SIG-M5 (cell line): ENCODE measurements around the gene NACC2.

Source experiments
- DNase-seq: peaks from one replicate; lab custom pipeline; 2025; lab: John Stamatoyannopoulos, UW

Gene NACC2

DNA sequence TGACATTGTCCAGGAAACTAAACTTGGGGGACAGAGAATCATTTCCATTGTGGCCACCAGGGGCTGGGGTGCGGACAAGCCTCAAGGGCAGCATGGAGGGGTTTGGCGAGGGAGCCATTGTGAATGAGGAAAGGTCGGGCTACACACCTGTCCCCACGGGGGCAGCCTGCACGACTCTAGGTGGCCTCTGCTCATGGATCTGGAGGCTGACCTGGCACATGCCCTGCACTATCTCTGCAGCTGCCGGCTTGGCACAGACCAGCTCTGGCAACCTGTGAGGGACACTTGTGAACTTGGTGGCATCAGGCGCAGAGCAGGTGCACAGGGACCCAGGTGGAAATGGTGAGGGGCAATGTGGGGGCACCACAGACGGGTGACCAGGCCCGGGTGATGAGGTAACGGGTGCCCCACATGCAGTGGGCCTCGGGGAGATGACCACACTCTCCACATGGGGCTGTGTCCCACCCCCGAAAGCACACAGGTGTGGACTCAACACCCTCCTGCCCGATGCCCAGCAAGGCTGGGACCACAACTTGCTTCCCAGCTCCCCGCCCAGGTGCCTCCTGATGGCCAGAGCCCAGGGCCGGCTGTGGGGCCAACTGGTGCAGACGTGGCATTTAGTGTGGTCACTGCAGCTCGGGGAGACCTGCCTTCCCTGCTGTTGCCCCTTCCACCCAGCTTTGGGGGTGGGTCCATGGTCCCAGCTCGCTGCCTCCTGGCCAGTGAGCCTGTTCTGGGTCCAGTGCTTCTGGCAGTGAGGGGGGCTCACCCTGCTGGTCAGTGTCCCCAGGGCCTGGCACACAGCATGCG lies 73.0 kb downstream of the NACC2 start:
- no peak for DNase-seq

DNA sequence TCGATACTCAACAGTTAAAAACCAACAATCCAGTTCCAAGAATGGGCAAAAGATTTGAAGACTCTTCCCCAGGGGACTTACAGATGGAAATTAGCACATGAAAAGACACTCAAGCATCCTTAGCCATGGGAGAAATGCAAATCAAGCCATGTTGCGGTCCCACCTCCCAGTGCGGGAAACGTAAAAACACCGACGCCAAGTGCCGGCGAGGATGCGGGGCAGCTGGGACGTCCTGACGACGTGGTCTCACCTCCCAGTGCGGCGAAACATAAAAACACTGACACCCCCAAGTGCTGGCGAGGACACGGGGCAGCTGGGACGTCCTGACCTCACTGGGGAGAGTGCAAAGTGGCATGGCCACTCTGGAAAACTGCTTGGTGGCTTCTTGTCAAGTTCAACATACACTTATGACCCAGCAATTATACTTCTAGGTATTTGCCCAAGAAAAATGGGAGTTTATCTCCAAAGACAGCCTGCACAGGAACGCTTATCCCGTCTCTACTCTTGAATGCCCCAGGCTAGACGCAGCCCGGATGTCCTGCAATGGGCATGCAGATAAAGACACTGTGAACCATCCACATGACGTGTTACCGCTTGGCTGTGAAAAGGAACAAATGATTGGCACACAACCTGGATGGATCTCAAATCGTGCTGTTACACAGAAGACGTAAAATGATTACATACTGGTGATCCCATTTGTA lies 73.8 kb downstream of the NACC2 start:
- DNase-seq, result no peak

DNA sequence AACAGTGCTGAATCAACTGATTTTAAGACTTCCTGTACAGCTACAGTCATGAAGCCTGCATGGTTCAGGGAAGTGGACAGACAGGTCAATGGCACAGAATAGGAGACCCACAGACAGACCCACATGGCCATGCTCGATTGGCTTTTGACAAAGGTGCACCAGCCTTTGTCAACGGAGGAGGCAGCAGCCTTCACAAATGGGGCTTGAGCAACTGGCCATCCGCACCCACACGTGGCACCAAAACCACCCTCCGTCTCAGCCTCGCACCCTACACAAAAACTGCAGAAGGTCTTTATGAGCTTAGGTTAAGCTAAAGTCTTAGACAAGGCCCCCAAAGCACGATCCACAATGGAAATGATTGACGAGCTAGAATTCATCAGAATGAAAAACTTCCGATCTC lies 74.4 kb downstream of the NACC2 start:
- no peak for DNase-seq

DNA sequence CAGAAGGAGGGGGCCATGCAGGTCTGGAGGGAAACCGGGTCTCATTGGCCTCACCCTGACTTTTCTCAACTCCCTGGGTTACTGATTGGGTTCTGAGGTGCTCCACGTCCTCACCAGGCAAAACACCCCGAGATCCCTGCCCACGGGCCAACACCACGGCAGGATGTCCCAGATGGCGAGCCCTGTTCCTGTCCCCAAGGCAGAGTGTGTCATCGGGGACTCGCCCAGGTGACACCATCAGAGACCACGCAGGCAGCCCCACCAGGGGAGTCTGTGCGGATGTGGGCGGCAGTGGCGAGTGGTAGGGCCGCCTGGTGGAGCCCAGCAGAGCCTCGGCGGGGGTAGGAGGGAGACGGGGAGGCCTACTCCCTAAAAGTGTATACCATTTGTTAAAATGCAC lies 74.9 kb downstream of the NACC2 start:
- no peak for DNase-seq

DNA sequence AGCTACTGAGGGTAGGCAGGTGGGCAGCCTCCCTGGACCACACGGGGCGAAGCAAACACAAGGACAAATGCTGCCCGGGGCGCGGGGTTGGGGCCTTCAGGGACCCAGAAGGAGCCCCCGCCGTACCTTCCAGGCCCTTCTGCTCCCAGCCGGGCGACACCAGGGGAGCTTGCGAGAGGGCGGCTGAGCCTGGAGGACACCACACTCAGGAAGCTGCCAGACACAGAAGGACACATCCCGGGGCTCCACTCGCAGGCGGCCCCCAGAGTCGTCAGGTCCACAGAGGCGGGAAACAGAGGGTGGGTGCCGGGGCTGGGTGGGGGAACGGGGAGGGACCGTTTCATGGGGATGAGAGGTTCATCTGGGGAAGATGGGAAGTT lies 75.4 kb downstream of the NACC2 start:
- DNase-seq, result no peak

DNA sequence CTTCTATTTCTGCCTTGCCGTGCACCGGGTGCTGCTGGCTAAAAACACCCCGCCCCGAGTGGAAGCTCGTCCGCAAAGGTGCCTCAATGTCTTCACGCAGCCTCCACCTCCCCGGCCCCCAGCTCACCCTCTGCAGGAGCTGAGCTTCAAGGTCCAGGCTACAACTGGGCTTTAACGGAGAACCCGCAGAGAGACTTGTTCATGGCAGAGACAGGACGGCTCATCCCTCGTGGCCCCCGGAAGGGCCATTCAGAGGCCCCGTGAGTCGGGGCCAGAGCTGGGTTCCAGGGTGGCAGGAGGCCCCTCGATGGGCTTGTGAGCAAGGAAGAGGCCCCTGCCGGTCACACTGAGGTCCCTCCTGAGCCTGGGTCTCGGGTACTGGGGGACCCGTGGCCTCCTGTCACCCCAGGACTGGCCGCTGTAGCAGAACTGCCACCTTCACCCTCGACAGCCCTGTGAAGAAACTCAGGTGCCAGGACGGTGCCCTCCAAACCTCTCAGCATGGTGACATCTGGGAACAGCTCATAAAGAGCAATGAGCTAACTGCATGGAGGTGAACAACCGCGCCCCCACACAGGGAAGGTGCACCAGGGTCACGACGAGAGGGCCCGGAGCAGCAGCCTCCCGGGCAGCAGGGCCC lies 75.9 kb downstream of the NACC2 start:
- no peak for DNase-seq

DNA sequence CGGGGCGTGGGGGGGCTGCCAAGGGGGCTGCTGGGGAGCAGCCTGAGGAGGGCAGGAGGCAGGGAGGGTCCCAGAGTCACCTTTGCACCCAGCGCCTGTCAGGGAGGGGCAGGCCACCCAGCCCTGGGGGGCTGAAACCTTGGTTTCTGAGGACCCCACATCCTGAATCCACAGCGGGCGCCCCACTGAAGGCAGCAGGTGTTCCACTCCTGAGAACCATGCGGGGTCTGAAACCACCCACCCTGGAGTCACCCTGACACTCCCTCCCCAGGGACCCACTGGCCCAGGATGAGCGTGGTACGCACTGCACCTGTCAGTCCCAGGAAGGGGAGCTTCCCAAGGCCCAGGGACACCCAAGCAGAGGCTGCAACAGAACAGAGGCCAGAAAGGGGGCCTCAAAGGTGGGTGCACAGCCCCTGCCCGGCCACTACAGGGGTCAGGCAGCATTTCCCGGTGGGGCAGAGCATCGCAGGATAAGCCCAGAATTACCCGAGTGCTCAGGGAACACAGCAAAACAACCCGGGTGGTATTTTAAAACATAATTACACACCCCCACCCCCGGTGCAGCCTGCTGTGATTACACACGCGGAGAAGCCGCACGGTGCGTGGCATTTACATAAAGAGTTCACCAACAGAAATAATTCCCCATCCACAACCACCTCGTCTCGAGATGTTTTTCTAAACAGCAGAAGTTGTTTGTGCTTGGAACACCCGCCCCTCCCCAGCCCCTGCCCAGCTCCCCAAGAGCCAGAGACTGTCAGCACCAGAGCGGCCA lies 76.6 kb downstream of the NACC2 start:
- DNase-seq, result no peak

DNA sequence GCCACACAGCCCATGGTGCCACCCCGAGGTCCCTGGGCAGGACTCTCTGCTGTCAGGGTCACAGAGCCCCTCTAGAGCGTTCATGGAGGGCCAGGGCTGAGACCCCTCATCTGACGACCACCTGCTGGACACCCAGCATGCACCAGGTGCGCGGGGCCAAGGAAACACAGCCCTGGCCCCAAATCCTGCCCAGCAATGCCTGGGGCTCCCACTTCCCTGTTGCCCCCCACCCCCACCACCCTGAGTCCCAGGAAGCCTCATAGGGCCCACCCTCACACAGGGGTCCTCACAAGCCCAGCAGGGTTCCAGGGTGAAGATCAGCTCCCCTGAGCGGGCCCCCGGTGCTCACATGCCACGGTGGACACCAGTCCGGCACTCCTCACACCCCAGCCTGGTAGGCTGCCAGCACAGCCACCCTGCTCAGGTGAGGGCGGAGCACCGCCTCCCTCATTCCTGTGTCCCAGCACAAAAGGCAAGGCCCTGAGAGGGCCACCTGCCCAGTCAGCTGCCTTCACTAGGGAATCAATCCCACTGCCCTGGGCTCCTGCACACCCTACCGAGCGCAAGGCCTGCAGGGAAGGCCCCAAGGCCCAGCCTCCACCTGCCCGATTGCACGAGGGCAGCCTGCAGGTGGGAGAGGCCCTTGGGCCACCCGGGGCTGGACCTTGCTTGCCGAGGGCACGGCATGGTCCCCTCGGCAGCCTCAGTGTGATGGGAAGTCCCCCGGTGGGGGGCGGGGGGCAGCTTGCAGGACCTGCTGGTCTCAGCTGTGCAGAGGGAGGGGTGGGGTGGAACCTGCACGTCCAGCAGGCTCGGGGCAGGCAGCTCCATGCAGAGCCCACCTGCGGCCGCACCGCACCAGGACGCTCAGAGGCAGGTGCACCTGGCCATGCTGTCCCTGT lies 77.5 kb downstream of the NACC2 start:
- no peak for DNase-seq

DNA sequence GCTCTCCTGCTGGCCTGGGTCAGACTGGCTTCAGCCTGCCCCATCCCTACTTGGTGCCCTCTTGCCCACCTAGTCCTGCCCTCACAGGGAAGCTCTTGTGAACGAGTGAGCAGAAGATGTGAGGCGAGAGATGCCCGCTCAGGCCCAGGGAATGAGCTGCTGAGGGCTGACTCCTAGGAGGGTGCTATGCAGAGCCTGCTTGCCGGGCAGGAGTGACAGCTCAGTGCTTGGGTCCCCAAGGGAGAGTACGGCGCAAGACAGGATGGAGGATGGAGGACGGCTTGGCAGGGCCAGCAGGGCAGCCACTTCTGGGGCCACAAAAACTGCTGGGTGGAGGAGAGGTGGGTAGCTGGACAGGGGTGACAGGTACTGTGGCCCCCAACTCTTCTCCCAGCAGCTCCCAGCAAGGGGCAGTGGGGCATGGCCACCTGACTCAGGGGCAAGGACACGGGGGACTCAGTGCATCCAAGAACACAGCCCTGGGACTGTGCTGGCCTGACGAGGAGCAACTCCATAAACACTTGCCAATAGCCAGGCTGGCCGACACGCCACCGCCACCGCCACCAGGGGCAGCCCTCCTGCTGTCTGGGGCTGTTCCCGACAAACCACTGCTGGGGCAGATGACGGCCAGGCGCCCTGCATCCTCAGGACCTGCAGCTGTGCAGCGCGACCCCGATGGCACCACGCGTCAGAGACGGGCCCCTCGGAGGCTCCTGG lies 78.4 kb downstream of the NACC2 start:
- DNase-seq, result no peak

DNA sequence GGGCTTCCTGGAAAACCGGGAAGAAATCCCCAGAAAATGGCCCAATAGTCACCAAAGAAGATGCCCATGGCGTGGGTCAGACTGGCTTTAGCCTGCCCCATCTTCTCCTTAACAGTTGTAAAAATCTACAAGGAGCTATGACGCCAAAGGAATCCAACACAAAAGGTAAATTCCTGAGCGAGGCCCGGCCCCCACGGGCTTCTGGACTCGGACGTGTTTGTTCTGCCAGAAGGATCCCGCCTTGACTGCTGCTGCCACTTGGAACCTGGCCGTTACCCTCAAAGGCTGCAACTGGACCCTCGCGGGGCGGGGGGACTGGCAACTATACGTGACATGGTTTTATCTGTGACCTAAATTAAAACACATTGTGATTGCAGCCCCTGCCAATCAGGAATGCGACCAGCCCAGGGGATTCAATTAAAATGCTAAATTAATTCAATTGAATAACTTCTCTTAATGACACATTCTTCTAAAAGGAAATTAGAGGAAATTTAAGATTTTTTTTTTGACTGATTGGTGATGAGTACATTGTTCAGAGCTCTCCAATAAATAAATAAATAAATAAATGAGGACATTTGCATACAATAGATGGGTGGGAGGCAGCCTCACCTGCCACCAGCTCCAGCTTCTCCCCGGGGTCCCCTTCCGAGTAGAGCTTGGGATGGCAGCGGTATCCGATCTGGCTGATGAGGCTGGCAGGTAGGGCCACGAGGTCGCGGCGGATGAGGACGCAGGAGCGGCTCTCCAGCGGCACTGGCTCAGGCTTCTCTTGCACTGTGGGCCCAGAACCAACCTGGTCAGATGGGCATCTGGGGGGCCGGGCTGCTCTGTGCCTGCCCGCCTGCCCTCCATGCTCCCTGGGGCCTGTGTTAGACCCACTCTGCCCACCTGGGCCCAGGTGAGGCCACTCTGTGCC lies 79.2 kb downstream of the NACC2 start:
- no peak for DNase-seq

DNA sequence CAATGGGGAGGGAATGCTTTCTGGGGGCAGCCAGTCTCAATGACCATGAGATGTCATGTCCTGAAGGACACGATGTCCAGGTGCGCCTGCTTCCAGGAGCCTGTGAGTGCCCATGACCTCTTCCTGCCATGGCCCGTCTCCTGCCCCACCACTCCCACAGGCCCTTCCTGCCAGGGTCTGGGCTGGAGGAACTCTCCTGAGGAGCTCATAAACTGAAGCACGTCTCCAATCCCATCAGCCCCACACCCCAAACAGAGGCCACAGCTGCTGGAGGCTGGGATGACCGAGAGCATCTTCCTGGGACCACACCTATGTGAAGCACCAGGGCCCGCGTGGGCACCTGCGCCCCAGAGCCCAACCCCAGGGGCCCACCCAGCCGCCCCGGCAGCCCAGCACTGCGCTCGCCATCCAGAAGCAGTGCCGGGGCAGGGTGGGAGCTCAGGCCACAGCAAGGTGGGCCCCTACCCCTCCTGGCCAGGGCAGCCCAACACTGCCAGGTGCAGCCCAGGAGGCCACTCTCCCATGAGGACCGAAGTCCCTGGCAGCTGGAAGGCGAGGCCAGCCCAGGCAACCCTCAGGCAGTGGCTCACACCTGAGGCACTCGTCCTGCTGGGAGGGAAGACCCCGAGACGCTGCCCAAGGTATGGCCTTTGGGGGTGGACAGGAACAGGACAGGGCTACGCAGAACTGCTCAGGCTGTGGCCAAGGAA lies 80.0 kb downstream of the NACC2 start:
- DNase-seq, result no peak

DNA sequence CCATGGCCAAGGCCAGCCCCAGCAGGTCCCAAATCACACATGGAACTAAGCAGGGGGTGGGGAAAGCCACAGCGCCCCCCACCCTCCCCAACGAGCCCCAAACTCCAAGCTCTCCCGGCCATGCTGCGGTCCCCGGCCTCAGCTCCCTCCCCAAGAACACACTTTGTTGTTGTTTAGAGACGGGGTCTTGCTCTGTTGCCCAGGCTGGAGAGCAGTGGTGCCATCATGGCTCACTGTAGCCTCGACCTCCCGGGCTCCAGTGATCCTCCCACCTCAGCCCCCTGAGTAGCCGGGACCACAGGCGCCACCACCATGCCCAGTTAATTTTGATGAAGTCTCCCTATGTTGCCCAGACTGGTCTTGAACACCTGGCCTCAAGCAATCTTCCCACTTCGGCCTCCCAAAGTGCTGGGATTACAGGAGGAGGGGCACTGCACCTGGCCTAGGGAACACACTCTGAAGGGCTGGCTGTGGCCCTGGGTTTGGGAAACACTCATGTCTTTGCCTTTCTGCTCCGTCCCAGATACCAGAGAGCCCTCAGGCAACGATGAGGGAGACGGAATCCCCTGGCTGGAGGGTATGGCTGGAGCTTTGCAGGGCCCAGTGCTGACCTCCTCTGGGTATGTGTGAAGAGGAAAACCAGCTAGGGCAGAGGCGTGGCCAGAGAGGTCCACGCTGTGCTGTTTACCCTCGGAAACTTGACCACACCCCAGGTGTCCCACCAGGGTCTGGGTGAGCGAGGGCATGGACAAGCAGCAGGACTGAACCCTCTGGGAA lies 80.8 kb downstream of the NACC2 start:
- DNase-seq, result no peak

DNA sequence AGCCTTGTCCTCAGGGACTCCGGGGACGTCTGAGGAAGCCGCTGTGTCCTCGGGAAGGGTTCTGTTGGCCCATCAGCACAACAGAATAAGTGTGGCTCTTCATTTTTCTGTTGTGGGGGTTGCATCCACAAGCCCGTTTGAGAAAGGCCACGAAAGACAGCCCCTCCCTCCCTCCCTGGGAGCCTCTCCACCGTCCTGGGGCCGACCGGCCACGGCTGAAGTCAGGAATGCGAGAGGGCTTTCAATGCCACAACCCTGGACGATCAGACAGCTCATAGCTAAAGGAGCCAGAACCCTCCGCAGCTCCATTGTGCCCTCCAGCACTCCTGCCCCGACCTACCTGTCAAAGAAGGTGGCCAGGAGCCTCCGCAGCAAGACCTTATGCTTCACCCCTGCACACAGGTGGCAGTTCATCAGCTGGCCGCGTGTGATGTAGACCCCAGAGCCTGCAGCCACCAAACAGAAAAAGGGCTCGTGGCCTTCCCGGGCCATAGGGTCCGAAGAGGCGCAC lies 81.5 kb downstream of the NACC2 start:
- no peak for DNase-seq

DNA sequence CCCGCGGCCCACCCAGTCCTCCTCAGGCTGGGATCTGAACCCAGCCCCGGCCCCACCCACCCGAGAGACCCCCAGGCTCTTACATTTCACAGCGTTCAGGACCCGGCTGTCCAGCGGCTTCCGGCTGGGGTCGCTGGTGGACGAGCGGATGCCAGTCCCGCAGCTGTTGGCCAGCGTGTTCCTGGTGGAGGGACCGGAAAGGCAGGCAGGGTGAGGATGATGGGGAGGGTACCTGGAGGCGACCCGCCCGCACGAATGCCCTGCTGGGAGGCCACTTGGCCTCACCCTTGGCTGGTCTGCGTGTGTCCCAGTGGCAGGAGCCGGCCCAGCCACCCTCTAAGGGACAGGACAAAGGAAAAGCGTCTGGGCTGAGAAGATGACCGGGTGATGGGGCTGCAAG lies 82.0 kb downstream of the NACC2 start:
- no peak for DNase-seq

DNA sequence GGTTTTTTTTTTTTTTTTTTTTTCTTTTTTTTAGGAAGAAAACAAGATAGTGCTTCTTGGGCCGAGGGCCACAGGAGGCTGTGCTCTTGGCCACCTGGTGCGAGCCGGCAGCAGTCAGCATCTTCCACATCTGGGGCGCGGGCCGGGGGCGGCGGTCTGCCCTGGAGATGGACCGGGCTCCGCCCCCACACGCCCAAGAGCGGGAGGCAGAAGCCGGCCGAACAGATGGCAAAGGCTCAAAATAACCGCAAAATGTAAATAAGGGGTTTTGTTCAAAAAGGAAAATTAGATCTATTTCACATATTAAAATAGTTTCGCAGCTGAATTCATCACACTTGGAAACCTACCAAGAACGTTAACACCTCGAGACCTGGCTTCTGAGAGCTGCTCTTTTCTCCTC lies 82.4 kb downstream of the NACC2 start:
- no peak for DNase-seq

DNA sequence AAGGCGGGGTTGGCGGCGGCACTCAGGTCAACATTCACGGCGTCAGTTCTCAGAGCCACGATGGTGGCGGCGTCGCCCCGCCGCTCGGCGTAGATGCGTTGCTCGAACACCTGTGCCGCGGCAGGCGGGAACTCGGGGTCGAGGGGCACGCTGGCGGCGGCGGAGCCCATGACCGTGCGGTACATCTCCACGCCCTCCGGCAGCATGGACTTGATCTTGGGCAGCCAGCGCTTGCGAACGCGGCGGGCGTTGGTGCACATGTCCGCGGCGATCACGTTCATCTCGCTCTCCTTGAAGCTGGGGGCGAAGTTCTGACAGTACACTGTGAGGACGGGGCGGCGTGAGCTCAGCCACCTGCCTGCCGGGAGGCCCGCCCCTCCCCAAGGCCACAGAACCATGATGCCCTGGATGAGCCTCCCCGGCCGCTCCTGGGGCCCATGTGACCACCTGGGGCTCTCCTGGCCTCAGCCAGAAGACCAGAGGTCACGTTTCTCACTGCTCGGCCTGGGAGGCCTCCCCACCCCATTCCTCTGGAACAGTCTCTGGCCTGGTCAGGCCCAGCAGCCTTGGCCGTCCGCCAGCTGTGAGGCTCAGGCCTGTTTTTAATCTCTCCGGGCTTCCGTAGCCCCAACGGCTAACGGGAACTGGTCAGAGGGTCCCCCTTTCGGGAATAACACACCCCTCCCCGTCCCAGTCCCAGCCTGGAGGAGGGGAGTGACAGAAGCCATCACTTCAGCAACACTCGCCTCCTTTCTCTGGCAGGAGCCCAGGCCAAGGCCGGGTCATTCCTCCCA lies 83.2 kb downstream of the NACC2 start:
- DNase-seq, result no peak

DNA sequence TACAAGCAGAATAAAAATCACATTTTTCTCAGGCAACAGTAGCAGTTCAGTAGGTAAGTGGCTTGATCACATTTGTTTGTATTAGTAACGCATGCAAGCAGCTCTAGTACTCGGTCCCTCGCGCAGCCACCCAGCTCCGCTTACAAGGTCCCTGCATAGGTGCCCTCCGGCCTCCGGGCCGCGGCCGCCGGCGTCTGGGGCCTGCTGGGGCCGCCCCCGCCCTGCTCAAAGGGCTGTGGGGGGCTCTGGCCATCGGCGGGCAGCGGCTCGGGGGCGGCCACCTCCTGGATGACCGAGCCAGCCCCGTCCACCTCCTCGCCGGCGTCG lies 83.8 kb downstream of the NACC2 start:
- DNase-seq, result no peak
